Measurements from ENCODE around the gene MYT1.

MYT1 gene

GRCh38 chr20:64250027-64250426 lies 85.8 kb downstream of the MYT1 start:
- Histone ChIP-seq H3K27me3 (ENCODE audit: insufficient read depth, low read length) (no peaks in the 10 kb centered on the region), H3K27ac (ENCODE audit: low read depth, low read length, poor library complexity, severe bottlenecking) (no peak overlapping the region), H2AFZ (ENCODE audit: low read length) (no peak overlapping the region), H3K9me2 (ENCODE audit: low read depth, low read length) (no peaks in the 10 kb centered on the region), H3K9ac (ENCODE audit: low read length) (no peak overlapping the region), H3K9me3 (ENCODE audit: low read length) (no peaks in the 10 kb centered on the region), H3K4me1 (ENCODE audit: insufficient read depth, low read length, severe bottlenecking) (peaks cover 12% of the 10 kb centered on the region), H3K79me2 (ENCODE audit: insufficient read depth, low read length) (no peaks in the 10 kb centered on the region), H4K20me1 (ENCODE audit: insufficient read depth, low read length) (no peaks in the 10 kb centered on the region), H3K36me3 (ENCODE audit: insufficient read depth, low read length) (no peaks in the 10 kb centered on the region), H3K4me2 (ENCODE audit: low read length) (no peak overlapping the region), H3F3A (ENCODE audit: insufficient read depth, low read length) (no peaks in the 10 kb centered on the region), H3K4me3 (ENCODE audit: low read depth, low read length, poor library complexity, severe bottlenecking) (no peak overlapping the region)
- TF ChIP-seq CTCF (IDR thresholded peaks at IDR 0.05; ENCODE audit: low read length), result no peak
- TF ChIP-seq EZH2 (IDR thresholded peaks at IDR 0.05; ENCODE audit: borderline replicate concordance, low read length), result no peak

GRCh38 chr20:64253000-64253383 lies 88.7 kb downstream of the MYT1 start:
- no peaks in the 10 kb centered on the region for H3K9me2 ChIP-seq (ENCODE audit: low read depth, low read length)
- TF ChIP-seq EZH2 (IDR thresholded peaks at IDR 0.05; ENCODE audit: borderline replicate concordance, low read length) (no peak), CTCF (IDR thresholded peaks at IDR 0.05; ENCODE audit: low read length) (no peak)
- no peak overlapping the region for H3K4me3 ChIP-seq (ENCODE audit: low read depth, low read length, poor library complexity, severe bottlenecking)
- H3K9ac ChIP-seq (ENCODE audit: low read length), result no peak overlapping the region
- H2AFZ ChIP-seq (ENCODE audit: low read length), result no peak overlapping the region
- no peaks in the 10 kb centered on the region for H3F3A ChIP-seq (ENCODE audit: insufficient read depth, low read length)
- H4K20me1 ChIP-seq (ENCODE audit: insufficient read depth, low read length), result no peaks in the 10 kb centered on the region
- H3K4me1 ChIP-seq (ENCODE audit: insufficient read depth, low read length, severe bottlenecking), result peaks cover 26% of the 10 kb centered on the region
- no peak overlapping the region for H3K4me2 ChIP-seq (ENCODE audit: low read length)
- H3K9me3 ChIP-seq (ENCODE audit: low read length), result no peaks in the 10 kb centered on the region
- no peaks in the 10 kb centered on the region for H3K36me3 ChIP-seq (ENCODE audit: insufficient read depth, low read length)
- peaks cover 5% of the 10 kb centered on the region; the same call in 1 of the 2 replicates for H3K79me2 ChIP-seq (ENCODE audit: insufficient read depth, low read length)
- no peak overlapping the region for H3K27ac ChIP-seq (ENCODE audit: low read depth, low read length, poor library complexity, severe bottlenecking)
- no peaks in the 10 kb centered on the region for H3K27me3 ChIP-seq (ENCODE audit: insufficient read depth, low read length)

- no peak overlapping the region for H3K9ac ChIP-seq (ENCODE audit: low read length)
- peaks cover 7% of the 10 kb centered on the region; the same call in 1 of the 2 replicates for H3K79me2 ChIP-seq (ENCODE audit: insufficient read depth, low read length)
- H3K4me1 ChIP-seq (ENCODE audit: insufficient read depth, low read length, severe bottlenecking), result peaks cover 31% of the 10 kb centered on the region
- no peaks in the 10 kb centered on the region for H3K9me2 ChIP-seq (ENCODE audit: low read depth, low read length)
- no peaks in the 10 kb centered on the region for H3F3A ChIP-seq (ENCODE audit: insufficient read depth, low read length)
- H3K4me2 ChIP-seq (ENCODE audit: low read length), result no peak overlapping the region
- no peaks in the 10 kb centered on the region for H3K36me3 ChIP-seq (ENCODE audit: insufficient read depth, low read length)
- no peaks in the 10 kb centered on the region for H3K9me3 ChIP-seq (ENCODE audit: low read length)
- H3K27ac ChIP-seq (ENCODE audit: low read depth, low read length, poor library complexity, severe bottlenecking), result no peak overlapping the region
- H3K27me3 ChIP-seq (ENCODE audit: insufficient read depth, low read length), result no peaks in the 10 kb centered on the region
- no peak overlapping the region for H2AFZ ChIP-seq (ENCODE audit: low read length)
- no peaks in the 10 kb centered on the region for H4K20me1 ChIP-seq (ENCODE audit: insufficient read depth, low read length)
- no peak for TF ChIP-seq CTCF (IDR thresholded peaks at IDR 0.05; ENCODE audit: low read length)
- no peak for TF ChIP-seq EZH2 (IDR thresholded peaks at IDR 0.05; ENCODE audit: borderline replicate concordance, low read length)
- no peak overlapping the region for H3K4me3 ChIP-seq (ENCODE audit: low read depth, low read length, poor library complexity, severe bottlenecking)
Measured at GRCh38 chr20:64253443-64253842, 89.2 kb downstream of the MYT1 start.

Data from OCI-LY1 (cell line).